GM12801 (cell line): Measurements from ENCODE around the gene PEX6.

Experiments used
- CTCF ChIP-seq: IDR thresholded peaks from one replicate; pipeline ENCODE4 v1.5.1; 2011; ENCODE audit warnings: control low read depth; ENCODE audit not compliant: insufficient read length; ENCODE audit errors: extremely low read depth

The PEX6 gene

GRCh38 chr6:43009124-43009523 lies 30.1 kb upstream of the PEX6 start:
- TF ChIP-seq CTCF: no peak

- no peak for TF ChIP-seq CTCF
Measured at GRCh38 chr6:43007126-43007525, 28.1 kb upstream of the PEX6 start.

- no peak for TF ChIP-seq CTCF
Measured at GRCh38 chr6:43006251-43006650, 27.3 kb upstream of the PEX6 start.

DNA sequence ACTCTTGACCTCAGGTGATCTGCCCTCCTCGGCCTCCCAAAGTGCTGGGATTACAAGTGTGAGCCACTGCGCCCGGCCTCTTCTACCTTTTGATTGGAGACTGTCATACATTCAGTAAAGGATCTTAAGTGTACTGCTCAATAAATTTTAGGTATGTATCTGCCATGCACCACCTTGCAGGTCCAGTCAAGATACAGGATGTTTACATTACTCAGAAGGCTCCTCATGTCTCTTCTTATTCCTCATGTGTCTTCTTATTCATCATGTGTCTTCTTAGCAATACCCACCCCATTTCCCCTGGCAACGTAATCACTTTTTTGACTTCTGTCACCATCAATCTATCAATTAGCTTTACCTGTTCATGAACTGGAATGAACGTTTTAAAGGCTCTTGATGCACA lies 26.9 kb upstream of the PEX6 start:
- no peak for TF ChIP-seq CTCF

- no peak for TF ChIP-seq CTCF
Measured at GRCh38 chr6:43001843-43002242, 22.9 kb upstream of the PEX6 start.

- no peak for TF ChIP-seq CTCF
Measured at GRCh38 chr6:42996513-42996912, 17.5 kb upstream of the PEX6 start.

GRCh38 chr6:42993445-42993844 lies 14.5 kb upstream of the PEX6 start:
- TF ChIP-seq CTCF: no peak

DNA sequence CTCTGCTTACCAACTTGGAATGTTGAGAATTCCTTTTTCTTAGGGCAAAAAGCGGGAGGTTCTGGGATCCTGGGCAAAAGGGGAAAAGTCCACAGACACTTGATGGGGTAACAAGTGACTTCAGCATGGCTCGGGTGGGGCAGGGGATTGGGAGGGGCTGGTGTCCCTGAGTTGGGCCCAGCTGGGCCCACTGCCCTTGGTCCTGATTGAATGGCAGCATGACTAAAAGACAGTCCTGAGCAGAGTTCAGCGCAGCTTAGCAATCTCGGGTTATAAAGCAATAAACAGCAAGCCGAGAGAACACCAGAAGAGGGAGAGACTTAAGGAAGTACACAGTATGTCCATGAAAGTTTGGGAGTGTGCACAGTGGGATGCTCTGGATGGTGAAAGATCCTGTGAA lies 10.9 kb upstream of the PEX6 start:
- TF ChIP-seq CTCF: no peak
